ENCODE measurements around the gene TMCC3.

DNA sequence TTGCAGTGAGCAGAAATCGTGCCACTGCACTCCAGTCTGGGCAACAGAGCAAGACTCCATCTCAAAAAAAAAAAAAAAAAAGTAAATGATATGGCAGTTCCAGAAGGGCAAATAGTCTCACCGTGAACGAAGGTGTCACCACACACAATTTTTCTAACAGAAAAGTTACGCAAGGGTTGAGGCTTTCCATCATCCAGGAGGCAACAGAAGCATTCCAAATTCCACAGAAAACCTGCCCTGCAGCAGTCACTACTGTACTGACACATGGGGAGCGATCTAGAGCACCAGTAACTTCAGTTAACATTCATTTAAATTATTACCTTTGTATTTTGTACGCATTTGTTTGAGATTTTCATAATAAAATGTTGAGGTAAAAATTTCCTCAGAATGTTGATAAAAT, 24.8 kb downstream of the TMCC3 start:
- TF ChIP-seq, protein P1, sequence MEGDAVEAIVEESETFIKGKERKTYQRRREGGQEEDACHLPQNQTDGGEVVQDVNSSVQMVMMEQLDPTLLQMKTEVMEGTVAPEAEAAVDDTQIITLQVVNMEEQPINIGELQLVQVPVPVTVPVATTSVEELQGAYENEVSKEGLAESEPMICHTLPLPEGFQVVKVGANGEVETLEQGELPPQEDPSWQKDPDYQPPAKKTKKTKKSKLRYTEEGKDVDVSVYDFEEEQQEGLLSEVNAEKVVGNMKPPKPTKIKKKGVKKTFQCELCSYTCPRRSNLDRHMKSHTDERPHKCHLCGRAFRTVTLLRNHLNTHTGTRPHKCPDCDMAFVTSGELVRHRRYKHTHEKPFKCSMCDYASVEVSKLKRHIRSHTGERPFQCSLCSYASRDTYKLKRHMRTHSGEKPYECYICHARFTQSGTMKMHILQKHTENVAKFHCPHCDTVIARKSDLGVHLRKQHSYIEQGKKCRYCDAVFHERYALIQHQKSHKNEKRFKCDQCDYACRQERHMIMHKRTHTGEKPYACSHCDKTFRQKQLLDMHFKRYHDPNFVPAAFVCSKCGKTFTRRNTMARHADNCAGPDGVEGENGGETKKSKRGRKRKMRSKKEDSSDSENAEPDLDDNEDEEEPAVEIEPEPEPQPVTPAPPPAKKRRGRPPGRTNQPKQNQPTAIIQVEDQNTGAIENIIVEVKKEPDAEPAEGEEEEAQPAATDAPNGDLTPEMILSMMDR (IDR thresholded peaks at IDR 0.05): no peak
- TF ChIP-seq POLR2A (IDR thresholded peaks at IDR 0.05): no peak

Measured in uterus (tissue), 2 donors.